Measurements from ENCODE around the gene SMAD7.

DNA sequence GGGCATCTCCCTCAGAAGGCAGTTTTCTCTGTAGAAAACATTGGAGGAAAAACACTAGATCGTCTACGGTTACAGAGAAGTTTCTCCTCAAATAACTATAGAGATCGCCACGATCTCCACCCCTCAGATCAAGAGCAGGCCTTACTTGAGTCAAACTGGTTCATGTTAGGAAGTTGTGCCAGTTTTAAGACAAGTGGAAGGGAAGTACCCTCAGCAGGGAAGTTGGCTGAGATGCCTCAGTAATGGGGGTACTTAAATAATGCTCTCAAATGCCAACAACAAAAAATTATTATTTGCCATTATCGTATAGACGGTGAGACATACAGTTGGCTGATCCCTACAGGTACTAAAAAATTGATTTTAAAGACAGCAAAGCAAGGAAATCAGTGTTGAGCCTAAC, 8.2 kb upstream of the SMAD7 start:
- TF ChIP-seq BCL11A (IDR thresholded peaks at IDR 0.05; ENCODE audit: low read depth, low read length) (no peak), POLR2AphosphoS2 (IDR thresholded peaks at IDR 0.05; ENCODE audit: low read depth, low read length) (no peak), POLR2A (IDR thresholded peaks at IDR 0.05; ENCODE audit: low read depth, low read length) (no peak), LARP7 (IDR thresholded peaks at IDR 0.05) (no peak), ELK1 (IDR thresholded peaks at IDR 0.05; ENCODE audit: low read depth, low read length) (no peak), YY1 (IDR thresholded peaks at IDR 0.05; ENCODE audit: low read depth, low read length) (no peak), NRF1 (conservative IDR thresholded peaks at IDR 0.05; ENCODE audit: low read depth, low read length) (no peak), RAD21 (IDR thresholded peaks at IDR 0.05; ENCODE audit: insufficient read depth, low read depth, low read length) (no peak), EZH2 (IDR thresholded peaks at IDR 0.05; ENCODE audit: borderline replicate concordance, control insufficient read depth, low read depth, low read length) (no peak)
- TF ChIP-seq, protein P1, sequence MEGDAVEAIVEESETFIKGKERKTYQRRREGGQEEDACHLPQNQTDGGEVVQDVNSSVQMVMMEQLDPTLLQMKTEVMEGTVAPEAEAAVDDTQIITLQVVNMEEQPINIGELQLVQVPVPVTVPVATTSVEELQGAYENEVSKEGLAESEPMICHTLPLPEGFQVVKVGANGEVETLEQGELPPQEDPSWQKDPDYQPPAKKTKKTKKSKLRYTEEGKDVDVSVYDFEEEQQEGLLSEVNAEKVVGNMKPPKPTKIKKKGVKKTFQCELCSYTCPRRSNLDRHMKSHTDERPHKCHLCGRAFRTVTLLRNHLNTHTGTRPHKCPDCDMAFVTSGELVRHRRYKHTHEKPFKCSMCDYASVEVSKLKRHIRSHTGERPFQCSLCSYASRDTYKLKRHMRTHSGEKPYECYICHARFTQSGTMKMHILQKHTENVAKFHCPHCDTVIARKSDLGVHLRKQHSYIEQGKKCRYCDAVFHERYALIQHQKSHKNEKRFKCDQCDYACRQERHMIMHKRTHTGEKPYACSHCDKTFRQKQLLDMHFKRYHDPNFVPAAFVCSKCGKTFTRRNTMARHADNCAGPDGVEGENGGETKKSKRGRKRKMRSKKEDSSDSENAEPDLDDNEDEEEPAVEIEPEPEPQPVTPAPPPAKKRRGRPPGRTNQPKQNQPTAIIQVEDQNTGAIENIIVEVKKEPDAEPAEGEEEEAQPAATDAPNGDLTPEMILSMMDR (IDR thresholded peaks at IDR 0.05 in 2 of 3, conservative IDR thresholded peaks at IDR 0.05 in 1 of 3; ENCODE audit: control insufficient read depth in 2 of 3, extremely low read depth in 1 of 3, insufficient read depth in 1 of 3, low read depth in 3 of 3, low read length in 3 of 3): no peak
- TF ChIP-seq, protein P2, sequence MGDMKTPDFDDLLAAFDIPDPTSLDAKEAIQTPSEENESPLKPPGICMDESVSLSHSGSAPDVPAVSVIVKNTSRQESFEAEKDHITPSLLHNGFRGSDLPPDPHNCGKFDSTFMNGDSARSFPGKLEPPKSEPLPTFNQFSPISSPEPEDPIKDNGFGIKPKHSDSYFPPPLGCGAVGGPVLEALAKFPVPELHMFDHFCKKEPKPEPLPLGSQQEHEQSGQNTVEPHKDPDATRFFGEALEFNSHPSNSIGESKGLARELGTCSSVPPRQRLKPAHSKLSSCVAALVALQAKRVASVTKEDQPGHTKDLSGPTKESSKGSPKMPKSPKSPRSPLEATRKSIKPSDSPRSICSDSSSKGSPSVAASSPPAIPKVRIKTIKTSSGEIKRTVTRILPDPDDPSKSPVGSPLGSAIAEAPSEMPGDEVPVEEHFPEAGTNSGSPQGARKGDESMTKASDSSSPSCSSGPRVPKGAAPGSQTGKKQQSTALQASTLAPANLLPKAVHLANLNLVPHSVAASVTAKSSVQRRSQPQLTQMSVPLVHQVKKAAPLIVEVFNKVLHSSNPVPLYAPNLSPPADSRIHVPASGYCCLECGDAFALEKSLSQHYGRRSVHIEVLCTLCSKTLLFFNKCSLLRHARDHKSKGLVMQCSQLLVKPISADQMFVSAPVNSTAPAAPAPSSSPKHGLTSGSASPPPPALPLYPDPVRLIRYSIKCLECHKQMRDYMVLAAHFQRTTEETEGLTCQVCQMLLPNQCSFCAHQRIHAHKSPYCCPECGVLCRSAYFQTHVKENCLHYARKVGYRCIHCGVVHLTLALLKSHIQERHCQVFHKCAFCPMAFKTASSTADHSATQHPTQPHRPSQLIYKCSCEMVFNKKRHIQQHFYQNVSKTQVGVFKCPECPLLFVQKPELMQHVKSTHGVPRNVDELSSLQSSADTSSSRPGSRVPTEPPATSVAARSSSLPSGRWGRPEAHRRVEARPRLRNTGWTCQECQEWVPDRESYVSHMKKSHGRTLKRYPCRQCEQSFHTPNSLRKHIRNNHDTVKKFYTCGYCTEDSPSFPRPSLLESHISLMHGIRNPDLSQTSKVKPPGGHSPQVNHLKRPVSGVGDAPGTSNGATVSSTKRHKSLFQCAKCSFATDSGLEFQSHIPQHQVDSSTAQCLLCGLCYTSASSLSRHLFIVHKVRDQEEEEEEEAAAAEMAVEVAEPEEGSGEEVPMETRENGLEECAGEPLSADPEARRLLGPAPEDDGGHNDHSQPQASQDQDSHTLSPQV (IDR thresholded peaks at IDR 0.05): no peak
- TF ChIP-seq, protein P3, sequence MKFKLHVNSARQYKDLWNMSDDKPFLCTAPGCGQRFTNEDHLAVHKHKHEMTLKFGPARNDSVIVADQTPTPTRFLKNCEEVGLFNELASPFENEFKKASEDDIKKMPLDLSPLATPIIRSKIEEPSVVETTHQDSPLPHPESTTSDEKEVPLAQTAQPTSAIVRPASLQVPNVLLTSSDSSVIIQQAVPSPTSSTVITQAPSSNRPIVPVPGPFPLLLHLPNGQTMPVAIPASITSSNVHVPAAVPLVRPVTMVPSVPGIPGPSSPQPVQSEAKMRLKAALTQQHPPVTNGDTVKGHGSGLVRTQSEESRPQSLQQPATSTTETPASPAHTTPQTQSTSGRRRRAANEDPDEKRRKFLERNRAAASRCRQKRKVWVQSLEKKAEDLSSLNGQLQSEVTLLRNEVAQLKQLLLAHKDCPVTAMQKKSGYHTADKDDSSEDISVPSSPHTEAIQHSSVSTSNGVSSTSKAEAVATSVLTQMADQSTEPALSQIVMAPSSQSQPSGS (IDR thresholded peaks at IDR 0.05; ENCODE audit: low read length): no peak
